ENCODE results near the gene TBC1D22A.
"Not testable (repeated sequence)": the region's sequence is repeated elsewhere in the genome, so short reads cannot be mapped to it uniquely, and the experiment has no call there.

TBC1D22A gene

GRCh38 chr22:47113853-47114415 lies 351.5 kb downstream of the TBC1D22A start:
- Histone ChIP-seq H3K4me2 (ENCODE audit: low read length) (no peak overlapping the region), H3K9me3 (replicated peaks; ENCODE audit: low read length) (no peaks in the 10 kb centered on the region), H3K27me3 (ENCODE audit: control insufficient read depth, insufficient read depth, low read length) (no peaks in the 10 kb centered on the region), H3K9ac (ENCODE audit: low read depth, low read length) (no peak overlapping the region), H3K4me3 (ENCODE audit: low read length) (no peak overlapping the region), H3K36me3 (ENCODE audit: insufficient read depth, low read length) (peaks cover 7% of the 10 kb centered on the region), H3K4me1 (ENCODE audit: control insufficient read depth, insufficient read depth, low read length) (no peaks in the 10 kb centered on the region)

DNA sequence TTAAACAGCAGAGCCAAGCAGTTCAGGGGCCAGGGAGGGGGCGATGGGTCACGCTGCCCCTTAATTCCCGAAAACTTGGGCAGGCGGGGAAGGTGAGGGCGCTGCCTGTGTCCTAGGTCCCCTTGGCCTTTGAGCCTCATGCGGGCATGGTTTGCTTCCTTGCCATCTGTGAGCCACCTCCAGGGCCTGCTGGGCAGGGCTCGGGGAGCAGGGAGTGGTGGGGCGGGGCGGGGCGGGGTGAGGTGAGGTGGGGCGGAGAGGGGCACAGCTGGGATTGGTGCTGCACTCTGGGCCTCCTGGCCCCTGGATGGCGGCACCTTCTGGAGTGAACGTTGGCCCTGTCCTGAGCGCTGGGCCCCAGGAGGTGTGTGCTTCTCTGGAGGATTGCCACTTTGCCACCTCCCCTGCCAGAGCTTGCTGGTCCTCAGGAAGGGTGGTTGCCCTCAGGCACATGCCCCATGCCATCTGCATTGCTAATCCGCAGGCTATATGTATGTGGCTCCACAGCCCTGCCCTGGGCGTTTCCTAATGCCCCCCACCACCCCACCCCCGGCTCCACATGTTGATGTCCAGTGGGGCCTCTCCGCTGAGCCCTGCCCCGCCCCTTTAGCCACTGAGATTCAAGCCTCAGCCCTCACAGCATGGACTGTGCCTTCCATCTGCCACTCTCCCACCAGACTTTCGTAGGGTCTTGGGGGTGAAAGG lies 352.5 kb downstream of the TBC1D22A start:
- no peaks in the 10 kb centered on the region for H3K27me3 ChIP-seq (ENCODE audit: control insufficient read depth, insufficient read depth, low read length)
- no peak overlapping the region for H3K9ac ChIP-seq (ENCODE audit: low read depth, low read length)
- no peak overlapping the region for H3K4me2 ChIP-seq (ENCODE audit: low read length)
- H3K4me3 ChIP-seq (ENCODE audit: low read length), result no peak overlapping the region
- H3K4me1 ChIP-seq (ENCODE audit: control insufficient read depth, insufficient read depth, low read length), result no peaks in the 10 kb centered on the region
- no peaks in the 10 kb centered on the region for H3K9me3 ChIP-seq (replicated peaks; ENCODE audit: low read length)
- H3K36me3 ChIP-seq (ENCODE audit: insufficient read depth, low read length), result peaks cover 7% of the 10 kb centered on the region

DNA sequence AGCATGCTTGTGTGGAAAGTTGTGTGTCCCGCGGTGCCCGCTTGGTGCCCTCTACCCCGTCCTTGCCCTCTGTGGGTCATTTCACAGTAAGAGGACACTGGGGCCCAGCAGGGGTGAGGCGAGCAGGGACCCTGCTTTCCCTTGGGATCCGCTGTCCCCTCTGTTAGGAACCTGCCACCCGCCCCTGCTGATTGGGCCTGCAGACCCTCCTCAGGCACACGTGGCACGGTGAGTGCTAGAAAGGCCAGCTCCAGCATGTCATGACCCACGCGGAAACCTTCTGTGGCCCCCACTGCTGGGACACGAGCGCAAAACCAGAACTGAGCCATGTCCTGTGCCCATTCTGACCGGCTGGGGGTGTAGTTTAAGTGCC lies 353.1 kb downstream of the TBC1D22A start:
- Histone ChIP-seq H3K27me3 (ENCODE audit: control insufficient read depth, insufficient read depth, low read length) (no peaks in the 10 kb centered on the region), H3K9ac (ENCODE audit: low read depth, low read length) (no peak overlapping the region), H3K4me3 (ENCODE audit: low read length) (no peak overlapping the region), H3K36me3 (ENCODE audit: insufficient read depth, low read length) (peaks cover 7% of the 10 kb centered on the region), H3K4me1 (ENCODE audit: control insufficient read depth, insufficient read depth, low read length) (no peaks in the 10 kb centered on the region), H3K9me3 (replicated peaks; ENCODE audit: low read length) (no peaks in the 10 kb centered on the region), H3K4me2 (ENCODE audit: low read length) (no peak overlapping the region)

GRCh38 chr22:47115921-47116320 lies 353.5 kb downstream of the TBC1D22A start:
- no peak overlapping the region for H3K4me2 ChIP-seq (ENCODE audit: low read length)
- H3K36me3 ChIP-seq (ENCODE audit: insufficient read depth, low read length), result peaks cover 7% of the 10 kb centered on the region
- no peaks in the 10 kb centered on the region for H3K27me3 ChIP-seq (ENCODE audit: control insufficient read depth, insufficient read depth, low read length)
- no peak overlapping the region for H3K4me3 ChIP-seq (ENCODE audit: low read length)
- H3K9ac ChIP-seq (ENCODE audit: low read depth, low read length), result no peak overlapping the region
- no peaks in the 10 kb centered on the region for H3K9me3 ChIP-seq (replicated peaks; ENCODE audit: low read length)
- H3K4me1 ChIP-seq (ENCODE audit: control insufficient read depth, insufficient read depth, low read length), result no peaks in the 10 kb centered on the region

GRCh38 chr22:47116426-47117341 lies 354.2 kb downstream of the TBC1D22A start:
- H3K9ac ChIP-seq (ENCODE audit: low read depth, low read length), result no peak overlapping the region
- H3K36me3 ChIP-seq (ENCODE audit: insufficient read depth, low read length), result peaks cover 7% of the 10 kb centered on the region

GRCh38 chr22:47117442-47117841 lies 355.0 kb downstream of the TBC1D22A start:
- H3K9ac ChIP-seq (ENCODE audit: low read depth, low read length); H3K27me3 ChIP-seq (ENCODE audit: control insufficient read depth, insufficient read depth, low read length); H3K4me2 ChIP-seq (ENCODE audit: low read length); H3K36me3 ChIP-seq (ENCODE audit: insufficient read depth, low read length); H3K4me1 ChIP-seq (ENCODE audit: control insufficient read depth, insufficient read depth, low read length); H3K4me3 ChIP-seq (ENCODE audit: low read length); H3K9me3 ChIP-seq (replicated peaks; ENCODE audit: low read length): not testable (repeated sequence)

More at GRCh38 chr22:47116426-47117341, 354.2 kb downstream of the TBC1D22A start:
- Histone ChIP-seq H3K9me3 (replicated peaks; ENCODE audit: low read length) (no peaks in the 10 kb centered on the region), H3K27me3 (ENCODE audit: control insufficient read depth, insufficient read depth, low read length) (no peaks in the 10 kb centered on the region), H3K4me1 (ENCODE audit: control insufficient read depth, insufficient read depth, low read length) (no peaks in the 10 kb centered on the region), H3K4me3 (ENCODE audit: low read length) (no peak overlapping the region), H3K4me2 (ENCODE audit: low read length) (no peak overlapping the region)

- Histone ChIP-seq H3K27me3 (ENCODE audit: control insufficient read depth, insufficient read depth, low read length) (no peaks in the 10 kb centered on the region), H3K9ac (ENCODE audit: low read depth, low read length) (no peak overlapping the region), H3K4me3 (ENCODE audit: low read length) (no peak overlapping the region), H3K9me3 (replicated peaks; ENCODE audit: low read length) (no peaks in the 10 kb centered on the region), H3K4me1 (ENCODE audit: control insufficient read depth, insufficient read depth, low read length) (no peaks in the 10 kb centered on the region), H3K36me3 (ENCODE audit: insufficient read depth, low read length) (no peaks in the 10 kb centered on the region), H3K4me2 (ENCODE audit: low read length) (no peak overlapping the region)
Measured at GRCh38 chr22:47119181-47119580, 356.7 kb downstream of the TBC1D22A start.

- H3K4me3 ChIP-seq (ENCODE audit: low read length), result no peak overlapping the region
- no peaks in the 10 kb centered on the region for H3K27me3 ChIP-seq (ENCODE audit: control insufficient read depth, insufficient read depth, low read length)
- H3K36me3 ChIP-seq (ENCODE audit: insufficient read depth, low read length), result no peaks in the 10 kb centered on the region
- H3K4me1 ChIP-seq (ENCODE audit: control insufficient read depth, insufficient read depth, low read length), result no peaks in the 10 kb centered on the region
- no peaks in the 10 kb centered on the region for H3K9me3 ChIP-seq (replicated peaks; ENCODE audit: low read length)
- no peak overlapping the region for H3K9ac ChIP-seq (ENCODE audit: low read depth, low read length)
- H3K4me2 ChIP-seq (ENCODE audit: low read length), result no peak overlapping the region
Measured at GRCh38 chr22:47120399-47120798, 357.9 kb downstream of the TBC1D22A start.

GRCh38 chr22:47121791-47122190 lies 359.3 kb downstream of the TBC1D22A start:
- Histone ChIP-seq H3K4me2 (ENCODE audit: low read length) (no peak overlapping the region), H3K4me1 (ENCODE audit: control insufficient read depth, insufficient read depth, low read length) (no peaks in the 10 kb centered on the region), H3K36me3 (ENCODE audit: insufficient read depth, low read length) (no peaks in the 10 kb centered on the region), H3K27me3 (ENCODE audit: control insufficient read depth, insufficient read depth, low read length) (no peaks in the 10 kb centered on the region), H3K9ac (ENCODE audit: low read depth, low read length) (no peak overlapping the region), H3K4me3 (ENCODE audit: low read length) (no peak overlapping the region), H3K9me3 (replicated peaks; ENCODE audit: low read length) (no peaks in the 10 kb centered on the region)

- Histone ChIP-seq H3K4me1 (ENCODE audit: control insufficient read depth, insufficient read depth, low read length) (no peaks in the 10 kb centered on the region), H3K4me2 (ENCODE audit: low read length) (no peak overlapping the region), H3K9ac (ENCODE audit: low read depth, low read length) (no peak overlapping the region), H3K36me3 (ENCODE audit: insufficient read depth, low read length) (no peaks in the 10 kb centered on the region), H3K9me3 (replicated peaks; ENCODE audit: low read length) (no peaks in the 10 kb centered on the region), H3K27me3 (ENCODE audit: control insufficient read depth, insufficient read depth, low read length) (no peaks in the 10 kb centered on the region), H3K4me3 (ENCODE audit: low read length) (no peak overlapping the region)
Measured at GRCh38 chr22:47122441-47123000, 360.1 kb downstream of the TBC1D22A start.

DNA sequence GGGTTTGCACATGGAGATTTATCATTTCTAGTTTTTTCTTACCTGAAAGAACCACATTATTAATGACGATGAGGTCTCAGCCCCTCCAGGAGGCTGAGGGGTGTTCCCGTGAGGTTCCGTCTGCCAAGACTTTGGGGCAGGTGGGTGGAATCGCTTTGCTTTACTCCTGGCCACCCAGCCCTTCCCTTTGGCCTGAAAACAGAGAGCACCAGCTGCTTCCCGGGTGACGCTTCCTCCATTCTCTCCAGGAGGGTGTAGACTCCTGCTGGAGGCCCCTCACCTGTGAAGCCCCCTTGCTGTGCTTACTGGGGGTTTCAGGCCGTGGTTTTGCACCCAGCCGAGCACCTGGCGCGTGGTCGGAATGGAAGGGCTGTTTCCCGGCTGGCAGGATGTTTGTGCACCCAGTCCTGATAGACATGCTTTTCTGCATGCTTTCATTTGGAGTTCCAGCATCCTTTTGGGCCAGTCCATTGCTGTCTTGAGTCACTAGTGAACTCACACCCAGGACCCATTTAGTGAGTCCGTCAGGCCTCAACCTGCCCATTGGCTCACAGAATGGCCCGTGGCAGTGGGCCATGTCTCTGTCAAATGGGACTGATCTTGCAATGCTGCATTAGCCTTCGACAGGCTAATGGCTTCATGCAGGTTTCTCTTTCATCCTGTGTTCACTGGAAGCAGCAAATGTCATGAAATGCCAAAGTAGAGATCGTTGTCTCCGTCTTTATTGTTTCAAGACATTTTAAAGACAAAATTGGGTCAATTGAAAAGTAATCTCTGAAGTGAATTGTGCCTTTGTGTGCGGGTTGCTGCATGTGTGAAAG lies 360.8 kb downstream of the TBC1D22A start:
- no peaks in the 10 kb centered on the region for H3K9me3 ChIP-seq (replicated peaks; ENCODE audit: low read length)
- no peak overlapping the region for H3K4me3 ChIP-seq (ENCODE audit: low read length)
- no peak overlapping the region for H3K9ac ChIP-seq (ENCODE audit: low read depth, low read length)
- no peaks in the 10 kb centered on the region for H3K27me3 ChIP-seq (ENCODE audit: control insufficient read depth, insufficient read depth, low read length)
- no peak overlapping the region for H3K4me2 ChIP-seq (ENCODE audit: low read length)
- no peaks in the 10 kb centered on the region for H3K4me1 ChIP-seq (ENCODE audit: control insufficient read depth, insufficient read depth, low read length)
- H3K36me3 ChIP-seq (ENCODE audit: insufficient read depth, low read length), result no peaks in the 10 kb centered on the region
